GM18508 (cell line): ENCODE results near the gene LAMA1.

Experiments used
- ATAC-seq: cut with Tn5 transposase; IDR thresholded peaks from one replicate; pipeline ENCODE4 v1.9.1; 2021; ENCODE audit warnings: moderate number of reproducible peaks; ENCODE audit not compliant: insufficient read depth, unreplicated experiment

The LAMA1 gene

DNA sequence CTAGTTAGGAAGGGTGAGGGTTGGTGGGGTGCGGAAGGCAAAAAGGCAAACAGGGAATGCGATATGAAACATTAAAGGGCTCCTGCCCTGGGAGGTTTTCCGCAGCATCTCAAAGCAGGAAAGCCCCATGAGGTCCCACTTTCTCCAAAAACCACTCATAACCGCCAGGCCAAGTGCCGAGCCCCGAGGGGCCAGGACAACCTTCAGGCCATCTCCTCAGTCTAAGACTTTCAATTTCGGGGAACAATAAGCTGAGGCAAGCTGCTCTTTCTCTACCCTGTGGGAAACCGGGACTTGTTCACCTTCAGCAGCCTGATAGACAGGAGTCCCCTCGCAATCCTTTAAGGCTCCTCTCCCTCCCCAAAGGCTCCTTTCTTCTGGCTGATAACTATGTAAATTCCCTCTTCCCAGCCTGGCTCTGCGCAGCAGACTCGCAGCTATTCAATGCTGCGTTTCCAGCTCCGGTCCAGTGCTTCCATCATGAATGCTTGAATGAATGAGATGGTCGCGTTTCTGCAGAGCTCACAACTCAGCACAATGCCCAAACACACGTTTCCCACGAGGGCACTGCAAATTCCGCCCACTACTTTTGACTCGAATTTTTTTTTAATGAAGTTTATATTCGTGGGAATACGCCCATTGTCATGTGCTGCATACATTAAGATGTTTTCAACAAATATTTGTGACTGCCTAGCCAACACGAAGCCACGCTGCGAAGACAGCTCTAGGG, 1.4 kb downstream of the LAMA1 start:
- no peak for ATAC-seq

DNA sequence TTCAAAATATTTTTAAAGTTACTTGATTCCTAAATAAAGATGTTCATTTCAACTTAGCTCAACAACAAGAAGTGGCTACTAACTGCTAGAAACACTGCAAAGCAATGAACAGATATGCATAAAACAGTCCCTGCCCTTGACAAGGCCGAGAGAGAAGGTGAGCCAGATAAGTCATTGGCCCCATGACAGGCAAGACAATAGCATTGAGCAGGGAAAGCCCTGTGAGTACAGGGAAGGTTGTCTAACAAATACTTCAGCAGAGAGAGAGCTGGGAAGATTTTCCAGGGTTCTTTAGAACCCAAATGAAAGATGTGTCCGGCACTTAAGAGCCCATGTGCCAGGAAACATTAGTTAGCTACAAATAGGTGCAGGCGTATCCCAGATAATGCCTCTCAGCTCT, 4.7 kb downstream of the LAMA1 start:
- ATAC-seq = no peak

DNA sequence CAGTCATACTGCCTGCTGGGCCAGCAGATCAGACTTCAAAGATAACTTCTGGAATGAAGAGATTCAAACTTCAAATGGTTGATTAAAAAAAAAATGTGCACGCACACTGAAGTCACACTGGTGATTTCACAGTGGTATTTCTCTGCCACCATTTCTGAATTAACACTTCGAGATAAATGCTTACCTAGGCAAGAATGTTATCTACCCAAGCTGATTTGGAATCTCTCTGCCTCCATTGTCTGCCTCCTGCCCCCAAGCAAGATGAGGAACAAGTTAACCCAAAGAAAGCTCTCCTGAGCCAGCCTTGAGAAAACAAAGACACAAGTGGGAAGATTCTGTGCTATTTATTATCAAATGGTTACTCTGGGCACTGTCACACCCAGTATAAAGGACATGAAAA, 6.5 kb downstream of the LAMA1 start:
- no peak for ATAC-seq

DNA sequence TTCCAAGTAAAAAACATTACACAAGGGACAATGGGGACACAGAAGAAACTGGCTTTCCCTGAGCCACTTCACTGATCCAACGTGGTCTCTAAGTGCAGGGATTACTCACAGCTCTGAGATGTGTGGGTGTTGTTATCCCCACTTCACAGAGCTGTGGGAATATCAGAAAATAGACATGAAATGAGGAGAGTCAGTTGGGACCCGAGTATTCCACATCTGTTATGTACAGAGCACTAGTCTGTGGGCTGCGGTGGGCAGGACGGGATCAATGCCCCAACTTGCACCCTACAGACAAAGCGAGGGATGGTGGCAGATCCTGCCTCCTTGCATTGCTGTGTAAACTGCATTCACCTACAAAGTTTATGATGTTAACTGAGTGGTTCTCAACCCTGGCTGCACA, 11.7 kb downstream of the LAMA1 start:
- no peak for ATAC-seq

DNA sequence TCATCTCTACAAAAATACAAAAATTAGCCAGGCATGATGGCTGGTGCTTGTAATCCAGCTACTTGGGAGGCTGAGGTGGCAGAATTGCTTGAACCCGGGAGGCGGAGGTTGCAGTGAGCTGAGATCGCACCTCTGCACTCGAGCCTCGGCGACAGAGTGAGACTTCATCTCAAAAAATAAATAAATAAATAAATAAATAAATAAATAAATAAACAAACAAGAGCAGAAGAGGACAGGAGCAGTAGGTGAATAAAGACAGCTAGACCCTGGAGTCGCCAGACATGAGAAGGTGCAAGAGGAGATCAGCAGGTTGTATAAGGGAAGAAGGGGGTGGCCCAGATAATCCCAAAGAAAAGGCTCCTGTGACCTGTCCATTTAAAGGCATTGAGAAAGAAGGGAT, 12.3 kb downstream of the LAMA1 start:
- no peak for ATAC-seq

DNA sequence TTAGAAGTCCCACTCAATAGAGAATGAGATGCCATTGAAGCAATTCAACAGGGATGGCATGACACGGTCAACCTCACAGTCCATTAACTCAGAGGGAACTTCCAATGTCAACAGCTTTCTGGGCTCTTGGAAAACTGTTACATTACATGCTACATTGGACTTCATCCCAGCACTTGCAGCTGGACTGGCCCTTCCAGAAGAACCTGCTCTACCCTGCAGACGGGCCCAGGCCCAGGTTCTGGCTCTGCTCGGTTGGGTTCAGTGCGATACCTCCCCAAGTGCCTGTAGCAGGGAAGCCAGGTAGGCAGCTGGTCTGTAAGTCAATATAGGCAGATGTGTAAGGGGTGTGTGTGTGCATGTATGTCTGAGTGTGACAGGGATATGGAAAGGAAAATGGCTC, 12.9 kb downstream of the LAMA1 start:
- ATAC-seq = no peak

DNA sequence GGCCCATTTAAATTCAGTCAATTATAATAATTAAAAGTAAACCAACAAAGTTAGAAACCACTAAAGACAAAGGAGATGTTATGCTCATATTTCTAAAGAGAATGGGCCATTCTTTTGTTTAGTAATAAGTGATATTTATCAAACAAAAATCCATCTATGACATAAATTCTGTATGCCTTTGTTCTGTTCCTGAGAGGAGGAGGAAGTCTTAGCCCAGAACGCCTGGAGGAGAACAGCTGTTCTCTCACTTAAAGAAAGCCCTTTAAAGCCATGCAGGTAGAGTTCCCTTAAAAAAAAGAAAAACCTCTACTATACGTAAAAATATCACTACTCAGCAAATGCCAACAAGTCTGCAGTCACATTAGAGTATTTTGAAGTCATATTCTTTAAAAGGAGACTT, 15.5 kb downstream of the LAMA1 start:
- no peak for ATAC-seq

DNA sequence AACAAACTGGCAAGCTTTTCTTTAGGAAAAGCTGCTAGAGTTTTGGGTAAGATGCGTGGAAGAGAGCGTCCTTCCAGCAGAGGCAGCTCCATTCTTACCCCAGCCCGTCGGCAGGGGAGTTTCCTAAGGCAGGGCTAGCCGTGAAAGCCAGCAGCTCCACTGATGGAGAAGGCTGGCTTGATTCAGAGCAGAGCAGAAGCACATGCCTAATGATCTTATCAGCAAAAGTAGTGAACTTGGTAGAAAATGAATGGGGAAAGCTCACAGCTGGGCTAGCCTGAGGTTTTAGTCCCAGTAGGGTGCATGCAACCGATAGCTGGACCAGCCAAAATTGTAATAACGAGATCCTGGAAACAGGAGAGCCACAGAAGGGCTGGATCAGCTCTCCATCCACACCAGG, 20.8 kb downstream of the LAMA1 start:
- ATAC-seq = no peak

DNA sequence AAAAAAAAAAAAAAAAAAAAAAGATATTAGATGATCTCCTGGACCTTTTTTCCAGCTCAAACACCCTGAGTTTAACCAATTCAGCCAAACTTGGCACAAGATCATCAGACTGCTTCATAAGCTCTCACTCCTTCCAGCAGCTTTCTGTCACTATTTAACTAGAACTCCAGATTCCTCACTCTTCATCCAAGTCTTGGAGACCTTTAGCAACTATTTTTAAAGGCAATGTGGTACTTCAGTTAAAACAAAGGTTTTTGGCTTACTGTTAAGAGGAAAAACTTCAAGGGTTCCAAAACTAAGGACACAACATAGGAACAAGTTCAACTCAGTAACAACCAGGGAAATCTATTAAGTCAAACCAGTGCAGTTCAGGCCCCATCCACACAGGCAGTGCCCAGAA, 23.2 kb downstream of the LAMA1 start:
- ATAC-seq = no peak

DNA sequence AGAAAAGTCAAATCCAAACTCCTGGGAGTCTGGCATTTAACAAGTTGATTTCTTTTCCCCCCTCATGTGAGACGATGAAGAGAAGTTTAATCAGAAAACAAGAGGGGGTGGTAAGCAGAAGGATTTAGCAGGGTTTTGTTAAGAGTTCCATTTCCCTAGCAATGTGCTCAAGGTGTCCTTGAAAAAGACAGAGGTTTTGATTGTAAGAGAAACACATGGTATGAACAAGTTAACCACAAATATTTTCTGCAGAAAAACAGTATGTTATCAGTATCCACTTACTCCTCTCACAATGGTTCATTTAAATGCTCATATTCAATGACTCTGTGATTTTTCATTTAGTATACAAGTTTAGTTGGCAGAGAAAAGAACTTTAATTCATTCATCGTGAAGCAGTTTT, 26.8 kb downstream of the LAMA1 start:
- no peak for ATAC-seq

DNA sequence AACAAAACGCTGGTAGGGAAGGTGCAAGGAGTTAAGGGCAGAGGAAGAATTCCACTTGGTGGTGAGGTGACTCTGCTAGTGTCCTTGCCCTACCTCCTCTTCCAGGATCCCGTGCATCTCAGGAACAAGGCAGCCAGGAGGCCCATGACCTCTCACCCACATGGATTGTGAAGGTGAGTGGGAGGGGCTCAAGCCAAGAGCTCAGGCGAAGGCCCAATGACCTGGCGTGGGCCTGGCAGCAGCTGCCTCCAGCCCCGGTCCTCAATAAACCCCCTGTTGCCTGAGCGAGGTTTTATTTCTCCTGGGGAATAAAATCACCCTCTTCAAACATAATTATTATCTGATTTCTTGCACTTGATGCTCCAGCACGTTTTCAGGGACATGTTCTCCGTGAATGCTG, 28.2 kb downstream of the LAMA1 start:
- no peak for ATAC-seq

DNA sequence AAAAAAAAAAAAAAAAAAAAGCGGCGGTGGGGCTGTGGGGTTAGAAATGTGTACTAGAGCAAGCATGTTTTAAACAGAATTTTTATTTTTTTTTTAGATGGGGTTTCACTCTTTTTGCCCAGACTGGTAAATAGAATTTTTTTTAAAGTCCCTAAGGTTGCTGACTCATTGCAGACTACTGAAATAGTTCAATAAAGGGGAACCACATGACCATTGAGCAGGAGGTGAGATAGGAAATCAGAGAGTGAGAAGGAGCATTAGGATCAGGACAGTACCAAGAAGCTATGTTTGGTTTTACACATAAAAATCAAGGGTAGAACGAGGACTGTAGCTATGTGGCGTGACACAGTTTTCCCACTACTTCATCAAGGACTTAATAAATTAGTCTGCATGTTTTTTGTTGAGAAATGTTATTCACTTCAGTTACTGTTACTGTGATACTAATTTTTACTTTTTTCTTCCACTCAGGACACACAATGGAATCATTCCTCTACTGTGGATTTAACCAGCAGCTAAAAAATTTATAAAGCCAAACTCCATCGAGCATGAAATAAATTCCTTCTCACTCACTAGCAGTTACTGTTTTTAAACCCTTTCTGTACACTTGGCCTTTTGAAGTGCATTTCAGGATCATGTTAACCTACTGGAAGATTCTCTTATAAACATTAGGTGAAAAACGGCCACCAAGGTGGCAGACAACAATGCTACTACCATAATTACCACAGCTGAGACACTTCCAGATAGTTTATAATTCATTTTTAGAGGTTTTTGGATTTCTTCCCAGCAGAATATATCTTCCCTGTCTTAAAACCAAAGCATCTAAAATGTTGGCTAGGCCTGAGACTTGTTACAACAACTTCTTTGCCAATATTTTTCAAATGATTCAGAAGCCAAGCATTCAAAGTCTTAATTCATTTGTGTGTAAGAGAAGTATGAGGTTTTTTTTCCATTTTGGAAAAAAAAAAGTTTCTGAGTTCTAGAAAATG, 33.2 kb downstream of the LAMA1 start:
- ATAC-seq = peak; percentile 91

DNA sequence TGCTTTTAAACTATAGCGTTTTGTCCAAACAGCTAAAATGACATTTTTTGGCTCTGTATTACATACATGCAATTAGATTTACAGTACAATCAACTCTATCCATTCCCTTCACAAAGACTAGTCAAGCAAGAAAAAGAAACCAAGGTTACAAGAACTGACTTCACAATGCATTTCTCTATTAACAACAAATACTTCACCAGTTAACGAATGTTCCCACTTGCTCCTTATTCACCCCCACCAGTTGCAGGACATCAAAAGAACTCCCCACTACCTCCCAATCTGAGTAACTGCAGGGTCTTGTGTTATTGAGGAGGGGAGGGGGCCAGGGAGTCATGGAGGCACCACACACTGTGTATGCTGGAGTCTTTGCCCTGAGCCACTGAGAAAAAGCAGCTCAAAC, 34.9 kb downstream of the LAMA1 start:
- no peak for ATAC-seq

DNA sequence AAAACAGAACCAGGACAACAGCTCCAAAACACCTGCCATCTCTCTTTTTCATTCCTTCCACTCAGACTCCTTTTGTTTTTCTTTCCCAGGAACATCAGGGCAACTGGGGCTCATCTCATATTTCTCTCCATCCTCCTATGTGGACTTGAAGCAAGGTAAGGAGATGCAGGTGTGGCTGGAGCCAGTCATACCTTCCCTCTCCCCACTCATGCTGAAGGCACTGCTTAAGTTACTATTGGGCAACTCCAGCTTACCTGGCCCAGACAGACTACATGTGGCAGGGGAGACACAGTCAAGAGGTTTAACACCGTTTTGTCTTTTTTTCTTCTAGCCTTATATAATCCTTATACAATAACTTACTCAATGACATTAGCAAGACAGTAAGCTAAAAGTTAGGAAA, 38.4 kb downstream of the LAMA1 start:
- no peak for ATAC-seq

DNA sequence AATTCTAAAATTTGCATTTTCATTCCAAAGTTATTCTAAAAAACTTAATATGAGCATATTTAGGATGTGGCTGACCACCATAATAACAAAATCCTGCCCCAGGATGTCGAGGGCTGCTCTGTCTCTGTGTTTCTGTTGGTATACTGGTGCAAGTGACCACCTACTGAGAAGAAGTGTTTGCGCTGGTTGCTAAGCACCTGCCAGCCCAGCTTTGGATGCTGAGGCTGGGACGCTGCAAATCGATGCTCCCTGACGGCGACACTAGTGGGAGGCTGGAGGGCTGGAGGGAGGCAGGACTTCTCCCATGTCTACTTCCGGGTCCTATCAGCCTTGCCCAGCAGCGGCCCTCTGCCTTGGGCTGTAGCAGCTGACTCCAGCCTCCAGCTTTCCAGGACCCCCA, 45.0 kb downstream of the LAMA1 start:
- ATAC-seq = no peak

DNA sequence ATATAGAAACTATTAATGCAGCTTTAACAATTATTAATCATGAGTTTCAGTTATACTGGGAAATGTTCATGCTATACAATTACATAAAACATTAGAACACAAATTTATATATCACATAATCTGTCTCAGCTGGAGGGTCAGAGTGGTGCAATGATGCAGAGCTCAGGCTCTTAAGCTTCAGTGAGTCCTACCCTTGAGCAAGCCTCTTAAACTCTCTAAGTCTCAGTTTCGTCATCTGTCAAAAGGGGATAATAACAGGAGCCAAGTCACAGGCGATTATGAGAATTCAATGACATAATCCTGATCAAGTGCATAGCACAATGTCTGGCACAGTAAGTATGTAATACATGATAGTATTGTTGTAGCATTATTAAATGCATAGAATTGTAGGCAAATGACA, 46.0 kb downstream of the LAMA1 start:
- ATAC-seq = no peak

DNA sequence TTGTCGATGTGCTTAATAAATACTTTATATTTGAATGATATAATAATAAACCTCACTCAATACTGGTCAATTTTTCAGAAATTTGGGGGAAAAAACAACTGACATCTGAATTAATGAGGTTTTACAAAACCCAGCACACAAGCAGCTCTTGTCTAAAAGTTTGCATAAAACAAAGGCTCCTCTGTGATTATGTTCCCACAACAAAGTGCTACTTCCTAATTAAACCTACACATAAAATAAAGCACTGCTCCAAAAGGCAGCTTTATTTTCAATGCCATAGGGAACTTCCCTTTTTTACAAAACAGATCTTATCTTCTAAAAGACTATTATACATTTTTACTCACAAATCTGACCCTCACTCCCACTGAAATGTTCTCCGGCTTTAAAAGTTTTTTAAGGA, 47.1 kb downstream of the LAMA1 start:
- no peak for ATAC-seq

DNA sequence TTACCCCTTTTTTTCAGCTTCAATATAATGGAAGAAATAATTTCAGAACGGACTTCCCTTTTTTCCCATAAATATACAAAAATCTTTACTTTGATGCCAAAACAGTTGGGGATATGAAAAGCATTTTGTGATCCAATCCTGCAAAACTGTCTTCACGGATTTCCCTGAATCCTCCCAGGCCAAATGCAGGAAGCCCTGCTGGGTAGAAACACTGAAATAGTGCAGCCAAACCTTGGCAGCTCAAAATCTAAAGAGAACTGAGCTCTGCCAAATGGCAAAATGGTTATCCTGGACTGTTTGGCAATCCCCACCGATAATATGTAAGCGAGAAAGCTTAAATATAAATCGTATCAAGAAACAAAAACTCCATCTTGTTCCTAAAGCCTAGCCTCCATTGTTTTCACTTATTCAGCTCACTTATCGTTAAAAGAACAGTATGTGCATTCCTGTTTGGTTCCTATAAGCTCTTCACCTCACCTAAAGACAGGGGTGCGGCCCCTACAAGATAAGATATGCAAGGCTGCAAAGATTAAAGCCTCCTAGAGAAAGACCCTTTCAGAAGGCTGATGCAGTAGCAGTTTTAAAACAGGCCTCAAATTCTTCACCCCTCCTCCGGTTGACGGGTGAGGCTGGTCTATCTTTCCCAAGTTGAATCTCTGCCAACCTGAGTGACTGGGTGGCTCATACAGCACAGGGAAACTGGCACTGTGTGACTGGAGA, 48.6 kb downstream of the LAMA1 start:
- ATAC-seq = no peak

DNA sequence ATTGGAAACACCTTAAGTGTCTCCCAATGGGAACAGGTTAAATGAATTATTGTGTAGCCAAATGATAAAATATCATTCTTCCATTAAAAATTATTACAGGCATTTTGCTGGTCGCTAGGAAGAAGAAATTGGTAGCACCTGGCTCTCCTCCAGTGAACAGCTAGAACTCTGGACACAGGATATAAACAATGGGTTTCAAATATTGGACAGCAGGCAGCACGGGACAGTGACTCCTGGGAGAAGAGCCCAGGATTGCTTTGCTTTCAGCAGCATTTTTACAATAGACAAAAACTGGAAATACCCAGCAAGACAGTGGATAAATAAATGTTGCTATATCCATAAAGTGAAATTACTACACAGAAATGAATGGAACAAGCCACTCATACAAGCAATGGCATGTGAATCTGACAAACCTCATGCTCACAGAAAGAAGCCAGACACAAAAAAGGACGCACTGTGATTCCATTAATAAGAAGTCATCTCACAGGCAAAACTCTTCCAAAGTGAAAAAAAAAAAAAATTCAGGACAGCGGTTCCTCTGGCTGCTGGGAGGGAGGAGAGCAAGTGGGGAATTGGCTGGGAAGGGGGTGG, 50.5 kb downstream of the LAMA1 start:
- no peak for ATAC-seq

DNA sequence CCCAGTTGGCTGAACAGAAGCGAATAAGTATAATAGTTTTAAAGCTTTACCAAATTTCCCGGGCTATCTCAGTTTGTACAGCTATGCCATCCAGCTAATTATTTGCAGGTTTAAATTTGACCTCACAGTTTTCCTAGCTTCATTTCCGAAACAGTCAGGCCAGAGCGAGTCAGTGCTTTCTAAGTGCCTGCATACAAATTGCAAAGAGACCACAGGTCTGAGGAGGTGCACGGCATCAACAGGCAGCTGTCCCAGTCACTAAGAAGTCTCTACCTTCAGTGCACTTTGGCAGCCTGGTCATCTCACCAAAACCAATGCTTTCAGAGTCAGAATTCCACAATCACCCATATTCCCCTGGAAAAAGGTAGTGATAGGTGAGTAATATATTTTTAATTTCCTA, 51.9 kb downstream of the LAMA1 start:
- no peak for ATAC-seq

DNA sequence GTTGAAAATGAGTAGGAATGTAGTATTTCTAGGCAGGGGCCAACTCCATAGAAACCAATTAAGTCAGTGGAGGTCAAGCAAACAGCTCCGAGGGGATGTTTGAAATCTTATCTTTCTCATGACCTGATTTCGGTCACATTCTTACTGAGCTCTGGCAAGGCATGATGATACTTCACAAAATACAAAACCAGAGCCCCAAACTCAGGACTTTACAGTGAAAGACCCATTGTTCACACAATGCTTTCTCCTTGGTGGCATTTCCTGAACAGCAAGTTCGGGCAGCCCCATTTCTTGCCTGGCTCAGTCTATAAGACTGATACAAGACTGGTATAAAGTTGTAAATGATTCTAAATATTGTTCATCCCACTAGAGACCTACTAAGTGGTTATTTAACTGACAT, 53.3 kb downstream of the LAMA1 start:
- ATAC-seq = no peak
